Measurements from ENCODE around the gene FOXP1. TPM values are rescaled to one million over a fixed set of nuclear protein-coding genes. Genes with fewer than 3 reads are reported as not detected.
A peak's percentile ranks its signal among the peaks of the same experiment; 100 is the strongest.

FOXP1 gene
- total and polyA plus RNA-seq, 2 of the 8 experiments (the other 6 are each of a cell fraction or from before 2014, with no cell fraction given): 13.9 to 25.4 TPM

DNA sequence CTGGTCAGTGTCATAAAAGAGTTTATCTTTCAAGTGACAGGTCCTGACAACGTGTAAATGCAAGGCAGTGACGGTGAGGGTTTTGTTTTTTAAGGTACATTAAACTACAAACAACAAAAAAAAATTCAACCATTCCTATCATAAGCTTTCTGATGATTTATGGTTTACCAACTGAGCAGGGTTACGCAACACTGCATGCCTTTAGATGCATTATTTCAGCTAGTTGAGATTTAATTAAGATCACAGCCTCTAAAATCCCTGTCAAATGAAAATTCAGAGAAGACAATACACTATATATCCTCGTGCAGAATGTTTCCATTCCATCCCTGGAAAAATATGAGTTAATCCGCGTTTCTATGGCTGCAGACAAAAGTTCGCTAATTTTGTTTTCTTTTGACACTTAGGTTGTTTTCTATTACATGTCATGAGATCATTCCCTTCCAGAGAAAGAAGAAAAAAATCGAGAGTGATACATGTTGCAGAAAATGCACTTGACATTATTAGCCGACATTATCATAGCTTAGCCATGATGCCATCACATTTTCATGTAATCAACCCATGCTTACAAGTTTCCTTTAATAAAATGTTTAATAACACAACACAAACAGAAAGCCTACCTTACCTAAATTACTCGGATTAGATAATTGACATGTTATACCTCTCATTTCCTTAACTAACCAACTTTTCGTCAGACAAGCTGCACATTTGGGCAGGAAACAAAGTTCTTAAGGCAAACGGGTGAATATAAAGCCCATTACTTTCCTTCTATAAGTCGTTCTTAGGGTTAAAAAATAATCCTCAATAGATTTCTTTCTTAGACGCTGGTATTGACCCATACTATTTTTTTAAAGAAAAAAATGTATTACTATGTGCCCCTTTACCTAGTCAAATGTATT lies 521.2 kb downstream of the FOXP1 start:
- no peak overlapping the region for H4K8ac ChIP-seq (ENCODE audit: extremely low read depth, insufficient read depth, low read length)
- H4K20me1 ChIP-seq (replicated peaks in 1 of 2; ENCODE audit: control insufficient read depth in 1 of 2, insufficient read depth in 2 of 2, low read length in 2 of 2): peaks cover 3 to 4% of the 10 kb centered on the region in 2 experiments
- peaks cover 0 to 11% (median 4%) of the 10 kb centered on the region in 4 experiments; a peak in 2 of 7 replicates for H3K27me3 ChIP-seq (replicated peaks in 1 of 4; ENCODE audit: control insufficient read depth in 3 of 4, extremely low read depth in 1 of 4, insufficient read depth in 3 of 4, low read length in 3 of 4)
- H3K9ac ChIP-seq (replicated peaks in 1 of 4; ENCODE audit: extremely low read depth in 1 of 4, low read depth in 3 of 4, low read length in 3 of 4): no peak overlapping the region
- H2BK15ac ChIP-seq (ENCODE audit: low read length): no peak overlapping the region
- H3K79me2 ChIP-seq (ENCODE audit: control insufficient read depth in 1 of 2, insufficient read depth in 2 of 2, low read length in 2 of 2): peaks cover 0 to 53% of the 10 kb centered on the region in 2 experiments; a peak in 2 of 4 replicates
- no peaks in the 10 kb centered on the region; the same call in 1 of the 2 replicates for H3K79me1 ChIP-seq (ENCODE audit: low read depth, low read length)
- no peak overlapping the region for H3K27ac ChIP-seq (ENCODE audit: low read depth, low read length)
- H3K4me2 ChIP-seq (ENCODE audit: insufficient read depth in 1 of 2, low read depth in 2 of 2, low read length in 2 of 2): peak overlapping the region in 1 of 2 experiments; percentile 99; a peak in 1 of 4 replicates
- no peak overlapping the region for H3K4ac ChIP-seq (replicated peaks; ENCODE audit: insufficient read length, low read depth, low read length)
- TF ChIP-seq CEBPB (IDR thresholded peaks at IDR 0.05; ENCODE audit: low read depth, low read length) (peak; percentile 88), SRF (IDR thresholded peaks at IDR 0.05; ENCODE audit: low read depth, low read length) (no peak)
- ChIA-PET POLR2A (ENCODE audit: partially characterized antibody) (no interaction called here), CTCF (ENCODE audit: partially characterized antibody) (interaction anchor here (0.7 to 1.7 kb wide), 5 partner anchors 8 to 460 kb away, joined by 3 to 4 read pairs (median 3); no protein-coding TSS in a partner anchor)
- FAIRE-seq (peak; percentile 24), DNase-seq (ENCODE audit: low read depth in 1 of 2, low spot score in 2 of 2) (no peak)
- no peak overlapping the region for H3K23ac ChIP-seq (ENCODE audit: insufficient read length)
- H3K36me3 ChIP-seq (ENCODE audit: control insufficient read depth in 2 of 4, insufficient read depth in 4 of 4, low read length in 3 of 4): no peaks in the 10 kb centered on the region
- no peak overlapping the region for H3K4me3 ChIP-seq (ENCODE audit: extremely low read depth in 1 of 4, insufficient read depth in 2 of 4, low read depth in 3 of 4, low read length in 4 of 4)
- H4K91ac ChIP-seq (replicated peaks; ENCODE audit: insufficient read length, low read length): no peak overlapping the region
- no peaks in the 10 kb centered on the region for H3K9me3 ChIP-seq (ENCODE audit: insufficient read depth in 2 of 2, low read depth in 1 of 2, low read length in 1 of 2)
- no peak overlapping the region for H2AK5ac ChIP-seq (ENCODE audit: low read depth, low read length)
- H2BK5ac ChIP-seq (ENCODE audit: low read depth, low read length): no peak overlapping the region
- no peak overlapping the region for H3K18ac ChIP-seq (ENCODE audit: extremely low read depth, low read length)
- H2BK20ac ChIP-seq (ENCODE audit: low read length): no peak overlapping the region
- no peak overlapping the region for H2BK12ac ChIP-seq (ENCODE audit: low read depth, low read length)
- H4K5ac ChIP-seq (ENCODE audit: insufficient read length, low read depth, low read length): no peak overlapping the region
- no peak overlapping the region for H3K56ac ChIP-seq (replicated peaks; ENCODE audit: insufficient read length, low read depth, low read length)
- peaks cover 14% of the 10 kb centered on the region for H3K23me2 ChIP-seq (ENCODE audit: low read depth, low read length)
- H2AFZ ChIP-seq (ENCODE audit: low read length): no peak overlapping the region
- H3K4me1 ChIP-seq (replicated peaks in 1 of 4; ENCODE audit: control insufficient read depth in 3 of 4, insufficient read depth in 4 of 4, low read length in 3 of 4): peaks cover 7 to 26% (median 16%) of the 10 kb centered on the region in 4 experiments; a peak in 6 of 7 replicates
- 76% methylated on average over 14 of the region's 14 CpGs; no CpG with 5 or more reads in 1 of the 2 experiments for WGBS, 2 experiments (ENCODE audit: extremely low coverage in 1 of 2, insufficient coverage in 1 of 2, insufficient read length in 1 of 2, insufficient replicate concordance in 2 of 2, low coverage in 1 of 2, low lambda C conversion rate in 2 of 2, missing lambda C conversion rate in 1 of 2)
- H3K14ac ChIP-seq (ENCODE audit: insufficient read length): no peak overlapping the region
- no peak overlapping the region for H2BK120ac ChIP-seq (replicated peaks; ENCODE audit: low read depth, low read length)

Data from H1 (cell line).